Measurements from ENCODE around the gene CARD14.

DNA sequence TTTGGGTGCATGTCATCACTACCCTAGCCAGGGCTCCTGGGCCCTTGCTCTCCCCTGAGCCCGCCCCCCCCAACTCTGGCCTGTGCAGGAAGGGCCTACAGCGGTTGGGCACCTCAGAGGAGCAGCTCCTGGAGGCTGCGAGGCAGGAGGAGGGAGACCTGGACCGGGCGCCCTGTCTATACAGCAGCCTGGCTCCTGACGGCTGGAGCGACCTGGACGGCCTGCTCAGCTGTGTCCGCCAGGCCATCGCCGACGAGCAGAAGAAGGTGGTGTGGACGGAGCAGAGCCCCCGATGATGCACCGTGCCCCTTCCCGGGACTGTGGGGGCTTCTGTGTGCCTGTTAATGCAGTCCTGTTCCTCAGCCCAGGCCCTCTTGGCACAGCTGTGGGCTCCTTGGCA is 38.2 kb downstream of the CARD14 start:
- no peak for TF ChIP-seq POLR2A (IDR thresholded peaks at IDR 0.05)
- TF ChIP-seq, protein P1, sequence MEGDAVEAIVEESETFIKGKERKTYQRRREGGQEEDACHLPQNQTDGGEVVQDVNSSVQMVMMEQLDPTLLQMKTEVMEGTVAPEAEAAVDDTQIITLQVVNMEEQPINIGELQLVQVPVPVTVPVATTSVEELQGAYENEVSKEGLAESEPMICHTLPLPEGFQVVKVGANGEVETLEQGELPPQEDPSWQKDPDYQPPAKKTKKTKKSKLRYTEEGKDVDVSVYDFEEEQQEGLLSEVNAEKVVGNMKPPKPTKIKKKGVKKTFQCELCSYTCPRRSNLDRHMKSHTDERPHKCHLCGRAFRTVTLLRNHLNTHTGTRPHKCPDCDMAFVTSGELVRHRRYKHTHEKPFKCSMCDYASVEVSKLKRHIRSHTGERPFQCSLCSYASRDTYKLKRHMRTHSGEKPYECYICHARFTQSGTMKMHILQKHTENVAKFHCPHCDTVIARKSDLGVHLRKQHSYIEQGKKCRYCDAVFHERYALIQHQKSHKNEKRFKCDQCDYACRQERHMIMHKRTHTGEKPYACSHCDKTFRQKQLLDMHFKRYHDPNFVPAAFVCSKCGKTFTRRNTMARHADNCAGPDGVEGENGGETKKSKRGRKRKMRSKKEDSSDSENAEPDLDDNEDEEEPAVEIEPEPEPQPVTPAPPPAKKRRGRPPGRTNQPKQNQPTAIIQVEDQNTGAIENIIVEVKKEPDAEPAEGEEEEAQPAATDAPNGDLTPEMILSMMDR (IDR thresholded peaks at IDR 0.05): no peak
- TF ChIP-seq EP300 (IDR thresholded peaks at IDR 0.05): no peak
- no peak for TF ChIP-seq POLR2AphosphoS5 (IDR thresholded peaks at IDR 0.05)

All from upper lobe of left lung (tissue), 4 donors.